Endodermal cell (in vitro differentiated cells): Measurements from ENCODE around the gene ABI3BP. TPM values are rescaled to one million over a fixed set of nuclear protein-coding genes. Genes with fewer than 3 reads are reported as not detected.

Source experiments
- DNase-seq: peaks from one replicate; pipeline ENCODE4 v3.0.0-alpha.2; 2017
- H3K27ac ChIP-seq: 2 replicates; pipeline ENCODE4 v1.5.1; 2013; ENCODE audit warnings: mild to moderate bottlenecking, low read depth, low read length, moderate library complexity
- H3K27me3 ChIP-seq: 2 replicates; pipeline ENCODE4 v1.6.1; 2013; ENCODE audit warnings: mild to moderate bottlenecking, low read length, moderate library complexity; ENCODE audit not compliant: insufficient read depth, control insufficient read depth, poor library complexity, severe bottlenecking
- H3K36me3 ChIP-seq: 2 replicates; pipeline ENCODE4 v1.7.0; 2013; ENCODE audit warnings: mild to moderate bottlenecking, low read length, moderate library complexity; ENCODE audit not compliant: control insufficient read depth, insufficient read depth
- H3K4me1 ChIP-seq: one replicate; pipeline ENCODE4 v1.7.0; 2013; ENCODE audit warnings: low read length; ENCODE audit not compliant: control insufficient read depth, insufficient read depth
- H3K4me3 ChIP-seq: 2 replicates; pipeline ENCODE4 v1.5.1; 2013; ENCODE audit warnings: mild to moderate bottlenecking, low read length, moderate library complexity
- H3K9ac ChIP-seq: 2 replicates; pipeline ENCODE4 v1.6.1; 2013; ENCODE audit warnings: mild to moderate bottlenecking, low read length, moderate library complexity; ENCODE audit not compliant: poor library complexity, severe bottlenecking; ENCODE audit errors: extremely low read depth
- H3K9me3 ChIP-seq: 2 replicates; pipeline ENCODE4 v1.6.1; 2013; ENCODE audit warnings: mild to moderate bottlenecking, low read length, moderate library complexity; ENCODE audit not compliant: control insufficient read depth
- H3K27ac Mint-ChIP-seq: 2 replicates; pipeline ENCODE4 v1.8.0; 2020; ENCODE audit warnings: mixed read lengths
- H3K27me3 Mint-ChIP-seq: 2 replicates; pipeline ENCODE4 v1.8.0; 2021; ENCODE audit warnings: mild to moderate bottlenecking, mixed read lengths; ENCODE audit not compliant: insufficient read depth
- H3K36me3 Mint-ChIP-seq: 2 replicates; pipeline ENCODE4 v1.8.0; 2020; ENCODE audit warnings: low read depth, mixed read lengths
- H3K4me1 Mint-ChIP-seq: 2 replicates; pipeline ENCODE4 v1.8.0; 2020; ENCODE audit warnings: mixed read lengths
- H3K4me3 Mint-ChIP-seq: 2 replicates; pipeline ENCODE4 v1.8.0; 2020; ENCODE audit warnings: mild to moderate bottlenecking, moderate library complexity, mixed read lengths
- H3K9me3 Mint-ChIP-seq: 2 replicates; pipeline ENCODE4 v1.8.0; 2020; ENCODE audit warnings: mild to moderate bottlenecking, mixed read lengths
- WGBS, 2 experiments: methylation state at CpG; one replicate each; pipeline versions ENCODE4 v1.1.5 to v1.1.7; 2013; ENCODE audit warnings: missing lambda C conversion rate in 2 of 2, mixed read lengths in 1 of 2; ENCODE audit not compliant: insufficient coverage in 1 of 2, insufficient read length in 1 of 2; 5-methylcytosine and 5-hydroxymethylcytosine counted together
- total RNA-seq, 2 donors: library from RNA; stranded (reverse); fragmentation: NEBNext Ultra II Directional in 1 of 2; extraction: Animal tissue kit (Norgen Biotek cat#: 25700) in 1 of 2; gene quantifications; 2 replicates in 1 of 2; 3 replicates in 1 of 2; pipeline ENCODE4 v1.2.1, GENCODE V29; 2021
- TF ChIP-seq, protein P1 (sequence below): fragments of 200-600 bp; sonication (generic); conservative IDR thresholded peaks from 2 replicates; pipeline ENCODE4 v1.5.0; 2021; ENCODE audit warnings: antibody characterized with exemption, mild to moderate bottlenecking

Gene ABI3BP
- total RNA-seq, 2 donors from 2014 or later = 0.42 TPM; not detected in 1

GRCh38 chr3:100911956-100912355 lies 81.3 kb downstream of the ABI3BP start:
- Mint-ChIP-seq H3K9me3 (peaks cover 5% of the 10 kb centered on the region), H3K27me3 (no peaks in the 10 kb centered on the region), H3K4me1 (no peaks in the 10 kb centered on the region), H3K36me3 (no peaks in the 10 kb centered on the region), H3K4me3 (no peak overlapping the region), H3K27ac (no peak overlapping the region)
- Histone ChIP-seq H3K4me3 (no peak overlapping the region), H3K9me3 (no peaks in the 10 kb centered on the region), H3K36me3 (no peaks in the 10 kb centered on the region), H3K27ac (no peak overlapping the region), H3K9ac (no peak overlapping the region), H3K27me3 (no peaks in the 10 kb centered on the region), H3K4me1 (no peaks in the 10 kb centered on the region)
- TF ChIP-seq, protein P1, sequence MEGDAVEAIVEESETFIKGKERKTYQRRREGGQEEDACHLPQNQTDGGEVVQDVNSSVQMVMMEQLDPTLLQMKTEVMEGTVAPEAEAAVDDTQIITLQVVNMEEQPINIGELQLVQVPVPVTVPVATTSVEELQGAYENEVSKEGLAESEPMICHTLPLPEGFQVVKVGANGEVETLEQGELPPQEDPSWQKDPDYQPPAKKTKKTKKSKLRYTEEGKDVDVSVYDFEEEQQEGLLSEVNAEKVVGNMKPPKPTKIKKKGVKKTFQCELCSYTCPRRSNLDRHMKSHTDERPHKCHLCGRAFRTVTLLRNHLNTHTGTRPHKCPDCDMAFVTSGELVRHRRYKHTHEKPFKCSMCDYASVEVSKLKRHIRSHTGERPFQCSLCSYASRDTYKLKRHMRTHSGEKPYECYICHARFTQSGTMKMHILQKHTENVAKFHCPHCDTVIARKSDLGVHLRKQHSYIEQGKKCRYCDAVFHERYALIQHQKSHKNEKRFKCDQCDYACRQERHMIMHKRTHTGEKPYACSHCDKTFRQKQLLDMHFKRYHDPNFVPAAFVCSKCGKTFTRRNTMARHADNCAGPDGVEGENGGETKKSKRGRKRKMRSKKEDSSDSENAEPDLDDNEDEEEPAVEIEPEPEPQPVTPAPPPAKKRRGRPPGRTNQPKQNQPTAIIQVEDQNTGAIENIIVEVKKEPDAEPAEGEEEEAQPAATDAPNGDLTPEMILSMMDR = no peak
- 82 to 88% methylated on average over 2 to 4 of the region's 6 CpGs for WGBS, 2 experiments
- DNase-seq = no peak

- Mint-ChIP-seq H3K27ac (no peak overlapping the region), H3K9me3 (peaks cover 5% of the 10 kb centered on the region), H3K4me1 (no peaks in the 10 kb centered on the region), H3K27me3 (no peaks in the 10 kb centered on the region), H3K4me3 (no peak overlapping the region), H3K36me3 (no peaks in the 10 kb centered on the region)
- no peak for DNase-seq
- TF ChIP-seq, protein P1 = no peak
- no peaks in the 10 kb centered on the region for H3K9me3 ChIP-seq
- H3K27me3 ChIP-seq = no peaks in the 10 kb centered on the region
- H3K4me1 ChIP-seq = no peaks in the 10 kb centered on the region
- H3K9ac ChIP-seq = no peak overlapping the region
- no peak overlapping the region for H3K4me3 ChIP-seq
- H3K36me3 ChIP-seq = no peaks in the 10 kb centered on the region
- 90 to 92% methylated on average over 2 of the region's 2 CpGs for WGBS, 2 experiments
- H3K27ac ChIP-seq = no peak overlapping the region
These were observed 82.2 kb downstream of the ABI3BP start for GRCh38 chr3:100910986-100911385.

GRCh38 chr3:100902572-100902971 lies 90.6 kb downstream of the ABI3BP start:
- Histone ChIP-seq H3K4me3 (no peak overlapping the region), H3K27me3 (no peaks in the 10 kb centered on the region), H3K27ac (no peak overlapping the region), H3K9me3 (no peaks in the 10 kb centered on the region), H3K4me1 (no peaks in the 10 kb centered on the region), H3K36me3 (no peaks in the 10 kb centered on the region), H3K9ac (no peak overlapping the region)
- no peak overlapping the region for H3K4me3 Mint-ChIP-seq
- 87 to 90% methylated on average over 3 to 5 of the region's 5 CpGs for WGBS, 2 experiments
- TF ChIP-seq, protein P1 = no peak
- no peaks in the 10 kb centered on the region for H3K4me1 Mint-ChIP-seq
- DNase-seq = no peak
- no peaks in the 10 kb centered on the region for H3K36me3 Mint-ChIP-seq
- H3K27me3 Mint-ChIP-seq = no peaks in the 10 kb centered on the region
- H3K9me3 Mint-ChIP-seq = no peaks in the 10 kb centered on the region
- H3K27ac Mint-ChIP-seq = no peak overlapping the region
